Neural crest cell (in vitro differentiated cells): Measurements from ENCODE around the gene PSMG4. TPM values are rescaled to one million over a fixed set of nuclear protein-coding genes. Genes with fewer than 3 reads are reported as not detected.
"Not testable (repeated sequence)": the region's sequence is repeated elsewhere in the genome, so short reads cannot be mapped to it uniquely, and the experiment has no call there.

Source experiments
- DNase-seq: peaks from one replicate; pipeline ENCODE4 v3.0.0; 2021; ENCODE audit warnings: low read depth, mixed read lengths, low spot score
- H3K27ac Mint-ChIP-seq: one replicate; pipeline ENCODE4 v1.8.0; 2021; ENCODE audit warnings: mild to moderate bottlenecking, mixed read lengths; ENCODE audit not compliant: unreplicated experiment
- H3K27me3 Mint-ChIP-seq: 2 replicates; pipeline ENCODE4 v1.8.0; 2021; ENCODE audit warnings: low read depth, mild to moderate bottlenecking, mixed read lengths
- H3K36me3 Mint-ChIP-seq: 2 replicates; pipeline ENCODE4 v1.8.0; 2021; ENCODE audit warnings: low read depth, mild to moderate bottlenecking, mixed read lengths
- H3K4me1 Mint-ChIP-seq: 2 replicates; pipeline ENCODE4 v1.8.0; 2021; ENCODE audit warnings: mixed read lengths
- H3K4me3 Mint-ChIP-seq: one replicate; pipeline ENCODE4 v1.8.0; 2021; ENCODE audit warnings: mild to moderate bottlenecking, mixed read lengths
- H3K9me3 Mint-ChIP-seq: 2 replicates; pipeline ENCODE4 v1.8.0; 2021; ENCODE audit warnings: mixed read lengths
- total RNA-seq: library from RNA; stranded (reverse); gene quantifications from 2 replicates; pipeline ENCODE4 v1.2.1, GENCODE V29; 2021
- TF ChIP-seq, protein P1 (sequence below): fragments of 200-600 bp; sonication (generic); conservative IDR thresholded peaks from 2 replicates; pipeline ENCODE4 v1.5.0; 2021; ENCODE audit warnings: antibody characterized with exemption, mild to moderate bottlenecking

PSMG4 gene
- total RNA-seq, 1 donor from 2014 or later, result 27.9 TPM

DNA sequence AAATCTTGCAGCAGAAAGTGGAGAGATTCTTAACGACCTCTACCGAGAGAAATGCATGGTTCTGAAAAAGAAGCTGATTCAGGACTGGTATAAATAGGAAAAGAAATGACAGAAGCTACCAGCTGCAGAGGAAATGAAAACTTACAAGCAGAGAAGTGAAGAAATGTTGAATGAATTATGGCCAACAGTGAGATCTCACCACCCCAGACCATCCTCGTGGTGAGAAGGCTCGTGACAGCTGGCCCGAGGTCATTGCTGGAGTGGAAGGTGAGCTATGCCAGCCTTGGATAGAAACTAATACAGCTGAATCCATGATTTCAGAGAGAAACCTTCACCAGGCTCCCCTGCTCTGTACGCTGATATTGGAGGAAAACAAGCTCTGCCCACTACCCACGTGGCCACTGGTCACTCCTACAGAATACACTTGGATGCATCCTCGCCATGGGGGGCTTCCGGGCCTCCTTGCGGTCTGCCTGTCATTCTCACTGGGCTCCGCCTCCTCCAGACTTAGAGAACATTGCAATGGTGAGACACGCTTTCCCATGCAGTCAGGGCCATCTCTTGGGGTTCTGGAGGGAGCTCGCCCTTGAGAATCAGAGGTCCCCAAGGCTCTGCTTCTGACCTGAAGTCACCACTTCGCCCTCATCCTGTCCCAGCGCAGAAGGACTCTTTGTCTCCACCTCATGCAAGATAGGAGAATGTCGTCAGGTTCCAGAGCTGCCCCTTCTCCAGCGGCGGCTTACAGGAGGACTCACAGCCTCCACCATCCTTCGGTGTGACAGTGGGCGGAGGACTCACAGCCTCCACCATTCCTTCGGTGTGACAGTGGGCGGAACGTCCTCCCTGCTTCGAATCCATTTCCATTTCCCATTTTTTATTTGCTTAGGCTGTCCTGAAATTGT is 20.7 kb upstream of the PSMG4 start:
- Mint-ChIP-seq H3K36me3 (peaks cover 8% of the 10 kb centered on the region), H3K9me3 (no peaks in the 10 kb centered on the region), H3K4me1 (peaks cover 57% of the 10 kb centered on the region), H3K4me3 (no peak overlapping the region), H3K27ac (no peak overlapping the region), H3K27me3 (peaks cover 2% of the 10 kb centered on the region)
- TF ChIP-seq, protein P1, sequence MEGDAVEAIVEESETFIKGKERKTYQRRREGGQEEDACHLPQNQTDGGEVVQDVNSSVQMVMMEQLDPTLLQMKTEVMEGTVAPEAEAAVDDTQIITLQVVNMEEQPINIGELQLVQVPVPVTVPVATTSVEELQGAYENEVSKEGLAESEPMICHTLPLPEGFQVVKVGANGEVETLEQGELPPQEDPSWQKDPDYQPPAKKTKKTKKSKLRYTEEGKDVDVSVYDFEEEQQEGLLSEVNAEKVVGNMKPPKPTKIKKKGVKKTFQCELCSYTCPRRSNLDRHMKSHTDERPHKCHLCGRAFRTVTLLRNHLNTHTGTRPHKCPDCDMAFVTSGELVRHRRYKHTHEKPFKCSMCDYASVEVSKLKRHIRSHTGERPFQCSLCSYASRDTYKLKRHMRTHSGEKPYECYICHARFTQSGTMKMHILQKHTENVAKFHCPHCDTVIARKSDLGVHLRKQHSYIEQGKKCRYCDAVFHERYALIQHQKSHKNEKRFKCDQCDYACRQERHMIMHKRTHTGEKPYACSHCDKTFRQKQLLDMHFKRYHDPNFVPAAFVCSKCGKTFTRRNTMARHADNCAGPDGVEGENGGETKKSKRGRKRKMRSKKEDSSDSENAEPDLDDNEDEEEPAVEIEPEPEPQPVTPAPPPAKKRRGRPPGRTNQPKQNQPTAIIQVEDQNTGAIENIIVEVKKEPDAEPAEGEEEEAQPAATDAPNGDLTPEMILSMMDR, result no peak
- DNase-seq, result no peak

DNA sequence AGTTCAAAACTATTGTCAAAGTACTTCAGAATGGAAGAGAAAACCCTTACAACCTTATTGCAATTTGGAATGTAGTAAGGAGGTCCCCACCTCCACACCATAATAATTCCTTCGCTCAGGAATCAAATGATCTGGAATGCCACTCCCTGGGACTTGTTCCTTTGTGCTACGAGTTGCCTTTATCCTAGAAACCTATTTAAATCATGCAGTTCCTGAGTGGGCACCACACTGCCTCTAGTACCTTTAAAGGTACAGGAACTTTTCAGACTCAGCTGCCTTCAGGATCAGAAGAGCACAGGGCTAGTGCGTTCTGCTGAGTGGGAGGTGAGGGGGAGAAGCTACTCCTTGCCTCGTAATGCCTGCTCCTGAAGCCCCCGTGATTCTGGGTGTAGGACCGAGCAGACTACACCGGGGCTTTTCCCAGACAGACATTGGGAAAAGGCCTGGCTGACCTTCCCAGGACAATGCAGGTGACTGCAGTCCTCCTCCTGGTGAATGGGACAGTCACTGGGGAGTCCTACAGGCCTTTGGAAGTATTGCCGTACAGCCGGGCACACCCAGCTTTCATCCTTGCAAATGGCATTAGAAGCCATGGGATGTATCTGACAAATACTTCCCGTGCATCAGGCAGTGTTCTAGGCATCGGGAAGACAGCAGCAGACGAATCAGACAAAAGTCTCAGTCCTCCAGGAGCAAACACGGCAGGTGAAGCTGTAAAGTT is 19.5 kb upstream of the PSMG4 start:
- Mint-ChIP-seq H3K36me3 (peaks cover 12% of the 10 kb centered on the region), H3K4me1 (peaks cover 48% of the 10 kb centered on the region), H3K4me3 (no peak overlapping the region), H3K9me3 (no peaks in the 10 kb centered on the region), H3K27ac (no peak overlapping the region), H3K27me3 (peaks cover 2% of the 10 kb centered on the region)
- TF ChIP-seq, protein P1, result peak; percentile 51
- DNase-seq, result no peak

DNA sequence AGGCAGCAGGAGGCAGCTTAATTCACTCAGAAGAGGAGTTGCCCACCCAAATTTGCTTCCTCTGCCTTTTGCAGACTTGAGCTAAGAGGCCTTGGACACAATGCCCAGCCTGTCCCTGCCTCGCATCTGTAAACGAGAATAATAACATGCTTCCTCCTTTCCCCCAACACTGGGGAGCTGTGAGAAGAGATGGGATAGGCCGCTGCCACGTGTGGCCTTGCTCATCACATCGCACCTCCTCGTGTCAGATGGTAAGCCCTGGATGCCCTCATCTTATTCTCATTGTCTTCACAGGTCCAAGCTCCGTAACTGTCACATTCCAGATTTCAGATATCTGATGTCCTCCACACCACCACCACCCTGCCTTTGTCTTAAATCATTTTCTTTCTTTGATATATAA is 18.2 kb upstream of the PSMG4 start:
- Mint-ChIP-seq H3K4me1 (peaks cover 48% of the 10 kb centered on the region), H3K27me3 (peaks cover 2% of the 10 kb centered on the region), H3K9me3 (no peaks in the 10 kb centered on the region), H3K4me3 (no peak overlapping the region), H3K36me3 (peaks cover 12% of the 10 kb centered on the region), H3K27ac (no peak overlapping the region)
- TF ChIP-seq, protein P1, result no peak
- no peak for DNase-seq

DNA sequence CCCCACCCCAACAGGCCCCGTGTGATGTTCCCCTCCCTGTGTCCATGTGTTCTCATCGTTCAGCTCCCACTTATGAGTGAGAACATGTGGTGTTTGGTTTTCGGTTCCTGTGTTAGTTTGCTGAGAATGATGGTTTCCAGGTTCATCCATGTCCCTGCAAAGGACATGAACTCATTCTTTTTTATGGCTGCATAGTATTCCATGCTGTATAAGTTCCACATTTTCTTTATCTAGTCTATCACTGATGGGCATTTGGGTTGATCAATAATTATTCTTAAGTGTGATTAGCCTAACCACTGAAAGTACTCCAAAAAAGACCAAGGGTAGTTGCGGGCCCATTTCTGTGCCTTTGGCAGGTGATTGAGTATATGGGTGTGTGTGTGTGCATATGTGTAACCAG is 17.0 kb upstream of the PSMG4 start:
- H3K4me1 Mint-ChIP-seq, result peaks cover 47% of the 10 kb centered on the region
- peaks cover 12% of the 10 kb centered on the region for H3K36me3 Mint-ChIP-seq
- not testable (repeated sequence) for DNase-seq, H3K9me3 Mint-ChIP-seq, H3K4me3 Mint-ChIP-seq, H3K27ac Mint-ChIP-seq, H3K27me3 Mint-ChIP-seq

DNA sequence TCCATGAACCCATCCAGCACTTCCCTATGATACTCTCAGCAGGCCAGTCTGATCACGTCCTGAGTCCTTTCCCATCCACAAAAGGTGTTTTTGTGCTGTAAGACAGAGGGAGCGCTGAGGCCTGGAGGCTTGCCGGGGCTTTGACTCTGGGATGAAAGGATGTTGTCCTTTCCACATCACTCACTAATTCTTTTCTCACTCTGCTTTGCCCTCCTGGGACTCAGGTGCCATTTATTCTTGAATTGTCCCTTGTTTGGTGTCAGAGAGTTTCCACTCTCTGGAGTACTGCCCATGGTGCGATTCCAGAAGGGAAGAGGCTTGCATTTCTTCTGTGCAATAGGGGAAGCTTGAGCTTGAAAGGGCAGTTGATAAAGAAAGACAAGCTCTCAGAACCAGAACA is 16.0 kb upstream of the PSMG4 start:
- H3K36me3 Mint-ChIP-seq, result peaks cover 12% of the 10 kb centered on the region
- peak overlapping the region; percentile 38 for H3K4me3 Mint-ChIP-seq
- H3K9me3 Mint-ChIP-seq, result no peaks in the 10 kb centered on the region
- peaks cover 54% of the 10 kb centered on the region for H3K4me1 Mint-ChIP-seq
- DNase-seq, result no peak
- H3K27me3 Mint-ChIP-seq, result peaks cover 2% of the 10 kb centered on the region
- TF ChIP-seq, protein P1, result no peak
- H3K27ac Mint-ChIP-seq, result peak overlapping the region; percentile 22
